Gastroesophageal sphincter (tissue), 4 donors: ENCODE measurements around the gene ADAMTS9. TPM values are rescaled to one million over a fixed set of nuclear protein-coding genes. Genes with fewer than 3 reads are reported as not detected.

ENCODE experiments used
- ATAC-seq: fragments of 150-250 bp; one replicate; pipeline ENCODE4 v1.9.1; 2016; ENCODE audit warnings: mild to moderate bottlenecking, moderate library complexity
- H3K27ac ChIP-seq, 4 donors: fragments of 200-600 bp; sonication (generic) in 3 of 4; 1 replicate in 3 of 4; 2 replicates in 1 of 4; pipeline ENCODE4 v1.5.1; 2016 to 2019
- H3K27me3 ChIP-seq: fragments of 200-600 bp; sonication (generic); one replicate; pipeline ENCODE4 v1.5.1; 2019
- H3K36me3 ChIP-seq, 2 donors: fragments of 200-600 bp; sonication (generic); one replicate each; pipeline ENCODE4 v1.5.1; 2019; ENCODE audit warnings: control low read depth in 1 of 2
- H3K4me1 ChIP-seq, 3 donors: fragments of 200-600 bp; sonication (generic); 1 replicate in 2 of 3; 2 replicates in 1 of 3; pipeline ENCODE4 v1.5.1; 2016 to 2019; ENCODE audit warnings: control low read depth in 2 of 3
- H3K4me3 ChIP-seq, 2 donors: fragments of 200-600 bp; sonication (generic); one replicate each; pipeline ENCODE4 v1.5.1; 2019; ENCODE audit warnings: mild to moderate bottlenecking in 1 of 2, moderate library complexity in 1 of 2
- H3K9me3 ChIP-seq, 3 donors: fragments of 200-600 bp; sonication (generic); one replicate each; pipeline ENCODE4 v1.5.1; 2017 to 2019; ENCODE audit warnings: control low read depth in 2 of 3
- EP300 ChIP-seq: sonication (generic); formaldehyde crosslinking; IDR thresholded peaks from one replicate; pipeline ENCODE4 v1.6.1; 2017; ENCODE audit warnings: antibody characterized with exemption, mild to moderate bottlenecking
- POLR2A ChIP-seq, 2 donors: fragments of 450-650 bp; IDR thresholded peaks; one replicate each; pipeline ENCODE4 v1.6.1; 2017; ENCODE audit warnings: antibody characterized with exemption in 2 of 2, mild to moderate bottlenecking in 2 of 2, moderate library complexity in 1 of 2
- POLR2AphosphoS5 ChIP-seq: sonication (generic); formaldehyde crosslinking; IDR thresholded peaks from one replicate; pipeline ENCODE4 v1.6.1; 2017; ENCODE audit warnings: antibody characterized with exemption
- WGBS, 2 donors: methylation state at CpG; one replicate each; pipeline ENCODE4 v1.1.5; 2018; ENCODE audit warnings: low coverage in 1 of 2; 5-methylcytosine and 5-hydroxymethylcytosine counted together
- total RNA-seq, 4 donors: library from RNA; depleted of rRNA; stranded (reverse); fragments of >200 nt; gene quantifications; one replicate each; pipeline ENCODE4 v1.1.0, GENCODE V29; 2016
- TF ChIP-seq, protein P1 (sequence below), 4 experiments: fragments of 200-600 bp in 2 of 4; fragments of 450-650 bp in 2 of 4; sonication (generic) in 1 of 4; IDR thresholded peaks; one replicate each; pipeline ENCODE4 v1.5.1; 2017 to 2019; ENCODE audit warnings: antibody characterized with exemption in 4 of 4, mild to moderate bottlenecking in 2 of 4, moderate library complexity in 2 of 4

Gene ADAMTS9
- total RNA-seq, 4 donors from 2014 or later = 30.7 to 102 (median 48.3) TPM

DNA sequence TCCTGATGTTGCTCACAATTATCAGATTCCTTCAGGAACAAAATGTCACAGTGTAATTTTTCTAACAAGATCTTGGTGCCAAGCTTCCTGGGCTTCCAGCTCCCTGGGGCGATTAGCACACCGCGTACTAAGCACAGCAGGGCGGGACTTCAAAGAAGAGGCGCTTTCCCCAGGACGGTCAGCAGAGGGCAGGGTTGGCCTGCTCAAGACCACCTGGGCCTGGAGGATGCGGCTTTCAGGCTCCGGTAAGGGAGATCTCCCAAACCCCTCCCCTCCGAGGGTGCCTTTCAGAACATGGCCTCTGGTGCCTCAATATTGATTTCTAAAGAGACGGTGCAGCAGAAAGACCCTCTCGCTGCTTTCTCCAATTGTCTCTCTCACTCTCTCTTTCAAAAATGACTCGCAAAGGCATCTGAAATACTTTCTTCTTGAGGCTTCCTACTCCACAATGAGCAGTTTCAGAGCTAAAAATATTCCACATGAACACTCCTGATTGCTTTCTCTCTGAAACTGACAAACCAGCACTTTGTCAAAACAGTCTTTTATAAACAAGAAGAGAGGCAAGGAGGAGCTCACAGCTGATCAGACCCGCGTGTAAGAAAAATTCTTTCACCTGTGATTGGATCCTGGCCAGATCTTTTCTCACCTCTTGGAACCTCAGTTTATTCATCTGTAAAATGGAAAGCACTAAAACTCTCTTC is 154.0 kb downstream of the ADAMTS9 start:
- ATAC-seq = peak; percentile 95
- Histone ChIP-seq H3K4me3 (peak overlapping the region in 1 of 2 donors; percentile 17), H3K9me3 (no peaks in the 10 kb centered on the region), H3K27me3 (no peaks in the 10 kb centered on the region), H3K27ac (peak overlapping the region; percentile 25 to 80 (median 70)), H3K36me3 (peaks cover 0 to 12% of the 10 kb centered on the region in 2 donors), H3K4me1 (peaks cover 5 to 49% (median 14%) of the 10 kb centered on the region in 3 donors)
- 17 to 23% methylated on average over 4 to 5 of the region's 14 CpGs for WGBS, 2 donors
- TF ChIP-seq POLR2A (IDR thresholded peaks at IDR 0.05) = no peak
- TF ChIP-seq, protein P1, sequence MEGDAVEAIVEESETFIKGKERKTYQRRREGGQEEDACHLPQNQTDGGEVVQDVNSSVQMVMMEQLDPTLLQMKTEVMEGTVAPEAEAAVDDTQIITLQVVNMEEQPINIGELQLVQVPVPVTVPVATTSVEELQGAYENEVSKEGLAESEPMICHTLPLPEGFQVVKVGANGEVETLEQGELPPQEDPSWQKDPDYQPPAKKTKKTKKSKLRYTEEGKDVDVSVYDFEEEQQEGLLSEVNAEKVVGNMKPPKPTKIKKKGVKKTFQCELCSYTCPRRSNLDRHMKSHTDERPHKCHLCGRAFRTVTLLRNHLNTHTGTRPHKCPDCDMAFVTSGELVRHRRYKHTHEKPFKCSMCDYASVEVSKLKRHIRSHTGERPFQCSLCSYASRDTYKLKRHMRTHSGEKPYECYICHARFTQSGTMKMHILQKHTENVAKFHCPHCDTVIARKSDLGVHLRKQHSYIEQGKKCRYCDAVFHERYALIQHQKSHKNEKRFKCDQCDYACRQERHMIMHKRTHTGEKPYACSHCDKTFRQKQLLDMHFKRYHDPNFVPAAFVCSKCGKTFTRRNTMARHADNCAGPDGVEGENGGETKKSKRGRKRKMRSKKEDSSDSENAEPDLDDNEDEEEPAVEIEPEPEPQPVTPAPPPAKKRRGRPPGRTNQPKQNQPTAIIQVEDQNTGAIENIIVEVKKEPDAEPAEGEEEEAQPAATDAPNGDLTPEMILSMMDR (IDR thresholded peaks at IDR 0.05) = peak; percentile 71 to 93 (median 91)
- TF ChIP-seq POLR2AphosphoS5 = peak; percentile 89
- no peak for TF ChIP-seq EP300

DNA sequence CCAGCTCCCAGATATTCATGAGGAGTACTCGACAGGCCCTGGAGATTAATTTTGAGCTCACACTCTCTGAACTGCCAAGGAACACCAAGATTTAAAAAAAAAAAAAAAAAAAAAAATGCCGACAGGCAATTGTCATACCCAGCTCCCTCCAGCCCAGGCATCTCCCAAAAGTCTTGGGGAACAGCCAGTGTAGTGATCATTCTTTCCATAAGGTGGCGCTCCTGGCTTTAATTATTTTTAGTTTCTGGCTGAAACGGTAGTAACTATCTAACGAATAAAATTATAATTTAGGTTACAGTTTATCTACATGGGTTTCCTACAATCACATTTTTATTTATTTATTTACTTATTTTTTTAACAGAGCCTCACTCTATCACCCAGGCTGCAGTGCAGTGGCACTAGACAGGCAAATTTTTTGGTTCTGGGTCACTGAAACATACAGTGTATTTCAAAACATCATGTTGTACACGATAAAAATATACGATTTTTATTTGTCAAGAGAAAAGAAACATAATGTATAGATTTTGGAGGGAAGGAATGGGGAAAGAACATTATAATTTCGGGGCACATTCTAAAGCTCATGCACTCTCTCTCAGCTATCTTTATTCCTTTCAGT is 157.3 kb downstream of the ADAMTS9 start:
- peaks cover 0 to 33% (median 9%) of the 10 kb centered on the region in 3 donors for H3K4me1 ChIP-seq
- peaks cover 0 to 24% of the 10 kb centered on the region in 2 donors for H3K36me3 ChIP-seq
- no peaks in the 10 kb centered on the region for H3K9me3 ChIP-seq
- ATAC-seq = peak; percentile 38
- no peak overlapping the region for H3K4me3 ChIP-seq
- peak overlapping the region in 1 of 4 donors; percentile 0 for H3K27ac ChIP-seq
- H3K27me3 ChIP-seq = no peaks in the 10 kb centered on the region
- TF ChIP-seq EP300 (no peak), POLR2AphosphoS5 (peak; percentile 17)
- TF ChIP-seq, protein P1 (IDR thresholded peaks at IDR 0.05) = peak; percentile 58 to 91 (median 76)
- WGBS, 2 donors = 13 to 25% methylated on average over 6 to 8 of the region's 8 CpGs

DNA sequence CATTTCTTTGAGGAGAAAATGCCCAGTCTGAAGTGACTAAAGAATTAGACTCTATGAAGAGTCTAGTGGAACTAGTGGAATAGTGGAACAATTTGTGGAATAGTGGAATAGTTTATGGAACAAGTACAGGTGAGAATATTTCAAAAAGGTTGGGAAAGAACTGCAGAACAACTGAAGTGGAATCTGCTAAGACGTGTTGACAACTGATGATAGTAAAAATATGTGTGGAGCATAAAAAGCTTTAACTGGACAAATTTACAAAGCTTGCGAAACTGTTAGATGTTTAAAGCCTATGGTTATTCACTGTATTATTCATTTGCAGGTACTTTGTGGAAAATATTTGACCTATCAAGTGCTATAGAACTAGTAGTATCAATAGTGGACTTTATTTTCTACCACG is 164.5 kb downstream of the ADAMTS9 start:
- ATAC-seq = no peak
- Histone ChIP-seq H3K4me3 (no peak overlapping the region), H3K4me1 (no peaks in the 10 kb centered on the region), H3K9me3 (peaks cover 0 to 7% (median 0%) of the 10 kb centered on the region in 3 donors), H3K36me3 (peaks cover 0 to 47% of the 10 kb centered on the region in 2 donors), H3K27me3 (no peaks in the 10 kb centered on the region), H3K27ac (no peak overlapping the region)
- TF ChIP-seq POLR2A (IDR thresholded peaks at IDR 0.05) (no peak), POLR2AphosphoS5 (no peak), EP300 (no peak)
- TF ChIP-seq, protein P1 (IDR thresholded peaks at IDR 0.05) = no peak
- WGBS, 2 donors = 60 to 67% methylated on average over 3 of the region's 3 CpGs

DNA sequence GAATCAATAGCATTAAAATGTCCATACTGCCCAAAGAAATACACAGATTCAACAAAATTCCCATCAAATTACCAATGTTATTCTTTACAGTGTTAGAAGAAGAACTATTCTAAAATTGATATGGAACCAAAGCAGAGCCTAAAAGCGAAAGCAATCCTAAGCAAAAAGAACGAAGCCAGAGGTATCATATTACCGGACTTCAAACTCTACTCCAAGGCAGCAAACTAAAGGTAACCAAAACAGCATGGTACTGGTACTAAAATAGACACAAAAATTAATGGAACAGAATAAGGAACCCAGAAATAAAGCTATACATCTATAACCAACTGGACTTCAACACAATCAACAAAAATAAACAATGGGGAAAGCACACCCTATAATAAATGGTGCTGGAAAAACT is 167.5 kb downstream of the ADAMTS9 start:
- 86 to 94% methylated on average over 3 of the region's 3 CpGs for WGBS, 2 donors
- peaks cover 0 to 7% (median 0%) of the 10 kb centered on the region in 3 donors for H3K9me3 ChIP-seq
- ATAC-seq = no peak
- H3K4me1 ChIP-seq = no peaks in the 10 kb centered on the region
- peaks cover 0 to 54% of the 10 kb centered on the region in 2 donors for H3K36me3 ChIP-seq
- TF ChIP-seq EP300 = no peak
- no peak for TF ChIP-seq POLR2AphosphoS5
- TF ChIP-seq, protein P1 (IDR thresholded peaks at IDR 0.05) = no peak
- no peak for TF ChIP-seq POLR2A (IDR thresholded peaks at IDR 0.05)
- H3K27me3 ChIP-seq = no peaks in the 10 kb centered on the region
- H3K27ac ChIP-seq = no peak overlapping the region
- H3K4me3 ChIP-seq = no peak overlapping the region
